ENCODE measurements around the gene LRRFIP2. TPM values are rescaled to one million over a fixed set of nuclear protein-coding genes. Genes with fewer than 3 reads are reported as not detected.

The LRRFIP2 gene
- total RNA-seq, 1 experiment from 2014 or later: 40.2 TPM

DNA sequence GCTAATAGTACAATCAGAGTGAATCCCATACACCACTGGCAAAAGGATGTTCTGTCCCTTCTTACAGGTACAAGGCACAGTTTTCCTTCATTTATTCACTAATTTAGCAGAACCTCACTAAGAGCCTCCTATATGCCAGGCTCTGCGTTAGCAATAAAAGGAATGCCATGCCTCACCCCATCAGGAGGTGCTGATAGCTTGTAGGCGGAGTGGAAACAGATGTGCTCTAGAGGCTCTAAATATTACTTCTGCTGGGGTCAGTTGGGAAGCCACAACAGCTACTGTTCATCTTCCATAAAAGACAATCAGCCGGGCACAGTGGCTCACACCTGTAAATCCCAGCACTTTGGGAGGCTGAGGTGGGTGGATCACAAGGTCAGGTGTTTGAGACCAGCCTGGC, 156.7 kb downstream of the LRRFIP2 start:
- no peaks in the 10 kb centered on the region for H3F3A ChIP-seq (ENCODE audit: insufficient read depth, low read depth)
- H3K27me3 ChIP-seq (ENCODE audit: insufficient read depth, low read depth): no peaks in the 10 kb centered on the region
- H3K9me2 ChIP-seq (ENCODE audit: insufficient read depth): no peaks in the 10 kb centered on the region
- POLR2A ChIA-PET (ENCODE audit: unreplicated experiment): no interaction called here
- no peak overlapping the region for H3K27ac ChIP-seq
- no peak overlapping the region for H3K4me3 ChIP-seq
- intact Hi-C loops (cut with micrococcal nuclease; ENCODE audit: unreplicated experiment): no loop called here
- H3K4me1 ChIP-seq (replicated peaks; ENCODE audit: insufficient read depth): no peaks in the 10 kb centered on the region
- H4K20me1 ChIP-seq (ENCODE audit: insufficient read depth): no peaks in the 10 kb centered on the region
- TF ChIP-seq, protein P1, sequence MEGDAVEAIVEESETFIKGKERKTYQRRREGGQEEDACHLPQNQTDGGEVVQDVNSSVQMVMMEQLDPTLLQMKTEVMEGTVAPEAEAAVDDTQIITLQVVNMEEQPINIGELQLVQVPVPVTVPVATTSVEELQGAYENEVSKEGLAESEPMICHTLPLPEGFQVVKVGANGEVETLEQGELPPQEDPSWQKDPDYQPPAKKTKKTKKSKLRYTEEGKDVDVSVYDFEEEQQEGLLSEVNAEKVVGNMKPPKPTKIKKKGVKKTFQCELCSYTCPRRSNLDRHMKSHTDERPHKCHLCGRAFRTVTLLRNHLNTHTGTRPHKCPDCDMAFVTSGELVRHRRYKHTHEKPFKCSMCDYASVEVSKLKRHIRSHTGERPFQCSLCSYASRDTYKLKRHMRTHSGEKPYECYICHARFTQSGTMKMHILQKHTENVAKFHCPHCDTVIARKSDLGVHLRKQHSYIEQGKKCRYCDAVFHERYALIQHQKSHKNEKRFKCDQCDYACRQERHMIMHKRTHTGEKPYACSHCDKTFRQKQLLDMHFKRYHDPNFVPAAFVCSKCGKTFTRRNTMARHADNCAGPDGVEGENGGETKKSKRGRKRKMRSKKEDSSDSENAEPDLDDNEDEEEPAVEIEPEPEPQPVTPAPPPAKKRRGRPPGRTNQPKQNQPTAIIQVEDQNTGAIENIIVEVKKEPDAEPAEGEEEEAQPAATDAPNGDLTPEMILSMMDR (conservative IDR thresholded peaks at IDR 0.05): no peak
- TF ChIP-seq EZH2 (IDR thresholded peaks at IDR 0.05; ENCODE audit: low read depth): no peak
- no TSS peak for BruUV-seq (replicated peaks)
- CTCF ChIA-PET: no interaction called here
- no peak overlapping the region for H2AFZ ChIP-seq
- no peaks in the 10 kb centered on the region for H3K9me3 ChIP-seq (ENCODE audit: insufficient read depth, low read depth)
- no peak overlapping the region for H3K4me2 ChIP-seq
- DNase-seq: no peak
- peaks cover 9% of the 10 kb centered on the region for H3K36me3 ChIP-seq (ENCODE audit: low read depth)
- no peaks in the 10 kb centered on the region for H3K79me2 ChIP-seq (ENCODE audit: low read depth)

DNA sequence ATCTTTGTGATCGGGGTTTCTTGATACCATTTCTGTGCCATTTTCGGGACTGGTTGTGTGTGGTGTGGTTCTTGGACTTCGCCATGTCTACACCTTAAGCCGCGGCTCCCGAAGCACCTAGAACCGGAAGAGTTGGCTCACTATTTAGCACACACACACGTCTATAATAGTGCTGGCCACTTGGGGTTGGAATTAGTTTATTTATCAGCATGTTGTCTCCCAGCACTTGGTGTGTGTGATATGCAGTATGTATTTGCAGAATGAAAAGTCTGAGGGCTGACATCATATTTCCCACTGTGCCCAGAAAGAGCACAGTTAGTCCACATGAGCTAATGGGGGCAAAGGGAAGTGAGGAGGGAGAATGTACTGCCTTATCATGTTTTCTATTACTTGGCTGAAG, 157.5 kb downstream of the LRRFIP2 start:
- Histone ChIP-seq H3K4me1 (replicated peaks; ENCODE audit: insufficient read depth) (no peaks in the 10 kb centered on the region), H3K27ac (no peak overlapping the region), H3K27me3 (ENCODE audit: insufficient read depth, low read depth) (no peaks in the 10 kb centered on the region), H3K9me3 (ENCODE audit: insufficient read depth, low read depth) (no peaks in the 10 kb centered on the region), H3K4me3 (no peak overlapping the region), H4K20me1 (ENCODE audit: insufficient read depth) (no peaks in the 10 kb centered on the region), H3K79me2 (ENCODE audit: low read depth) (no peaks in the 10 kb centered on the region), H3F3A (ENCODE audit: insufficient read depth, low read depth) (no peaks in the 10 kb centered on the region), H3K36me3 (ENCODE audit: low read depth) (peaks cover 14% of the 10 kb centered on the region), H3K4me2 (no peak overlapping the region), H3K9me2 (ENCODE audit: insufficient read depth) (no peaks in the 10 kb centered on the region), H2AFZ (no peak overlapping the region)
- ChIA-PET CTCF (no interaction called here), POLR2A (ENCODE audit: unreplicated experiment) (no interaction called here)
- intact Hi-C loops (cut with micrococcal nuclease; ENCODE audit: unreplicated experiment): no loop called here
- TF ChIP-seq EZH2 (IDR thresholded peaks at IDR 0.05; ENCODE audit: low read depth): no peak
- TF ChIP-seq, protein P1 (conservative IDR thresholded peaks at IDR 0.05): no peak
- no TSS peak for BruUV-seq (replicated peaks)
- DNase-seq: no peak

DNA sequence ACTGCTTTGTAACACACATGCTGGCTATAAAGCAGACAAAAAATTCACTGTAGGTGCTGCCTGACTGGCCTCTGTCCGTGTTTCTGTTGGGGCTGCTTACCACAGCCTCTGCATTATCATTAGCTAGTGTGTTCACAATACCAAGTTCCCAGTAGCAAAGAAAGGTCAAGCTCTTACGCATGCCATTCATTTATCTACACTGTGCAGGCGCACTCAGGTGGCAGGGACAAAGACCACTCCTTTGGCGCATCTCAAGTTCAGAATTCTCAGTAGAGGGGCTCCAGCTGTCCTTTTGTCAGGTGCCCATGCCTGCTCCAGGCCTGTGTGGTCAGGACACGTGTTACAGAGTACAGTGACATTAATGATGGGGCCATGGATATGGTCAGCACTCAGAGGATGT, 158.7 kb downstream of the LRRFIP2 start:
- no peaks in the 10 kb centered on the region for H3K9me2 ChIP-seq (ENCODE audit: insufficient read depth)
- H3K79me2 ChIP-seq (ENCODE audit: low read depth): no peaks in the 10 kb centered on the region
- intact Hi-C loops (cut with micrococcal nuclease; ENCODE audit: unreplicated experiment): no loop called here
- no peaks in the 10 kb centered on the region for H3K27me3 ChIP-seq (ENCODE audit: insufficient read depth, low read depth)
- no peaks in the 10 kb centered on the region for H3F3A ChIP-seq (ENCODE audit: insufficient read depth, low read depth)
- no peak for DNase-seq
- no peaks in the 10 kb centered on the region for H3K9me3 ChIP-seq (ENCODE audit: insufficient read depth, low read depth)
- BruUV-seq (replicated peaks): no TSS peak
- ChIA-PET POLR2A (ENCODE audit: unreplicated experiment) (no interaction called here), CTCF (no interaction called here)
- no peaks in the 10 kb centered on the region for H3K4me1 ChIP-seq (replicated peaks; ENCODE audit: insufficient read depth)
- no peaks in the 10 kb centered on the region for H4K20me1 ChIP-seq (ENCODE audit: insufficient read depth)
- H3K4me2 ChIP-seq: no peak overlapping the region
- H2AFZ ChIP-seq: no peak overlapping the region
- H3K27ac ChIP-seq: no peak overlapping the region
- peaks cover 16% of the 10 kb centered on the region for H3K36me3 ChIP-seq (ENCODE audit: low read depth)
- H3K4me3 ChIP-seq: no peak overlapping the region
- TF ChIP-seq EZH2 (IDR thresholded peaks at IDR 0.05; ENCODE audit: low read depth): no peak
- TF ChIP-seq, protein P1 (conservative IDR thresholded peaks at IDR 0.05): no peak

Measured in PC-9 (cell line).